Neuronal stem cell (in vitro differentiated cells): ENCODE measurements around the gene DCAF7.

ENCODE experiments used
- DNase-seq: peaks from one replicate; pipeline ENCODE4 v3.0.0-alpha.2; 2013; ENCODE audit warnings: low spot score
- H2AFZ ChIP-seq: one replicate; pipeline ENCODE4 v1.6.1; 2013; ENCODE audit warnings: mild to moderate bottlenecking, low read length, inconsistent platforms
- H2AK5ac ChIP-seq: 2 replicates; pipeline ENCODE4 v1.6.1; 2013; ENCODE audit warnings: low read depth, mild to moderate bottlenecking, inconsistent platforms, low read length, moderate library complexity, mixed read lengths
- H2BK120ac ChIP-seq: 2 replicates; pipeline ENCODE4 v1.6.1; 2013; ENCODE audit warnings: low read depth, mild to moderate bottlenecking, inconsistent platforms, low read length, moderate library complexity, mixed read lengths
- H2BK12ac ChIP-seq: one replicate; pipeline ENCODE4 v1.6.1; 2013; ENCODE audit warnings: low read length, inconsistent platforms
- H2BK15ac ChIP-seq: 2 replicates; pipeline ENCODE4 v1.6.1; 2013; ENCODE audit warnings: mild to moderate bottlenecking, low read length, inconsistent platforms, mixed read lengths
- H2BK5ac ChIP-seq: one replicate; pipeline ENCODE4 v1.6.1; 2013; ENCODE audit warnings: inconsistent platforms, mild to moderate bottlenecking, low read length, moderate library complexity
- H3K14ac ChIP-seq: one replicate; pipeline ENCODE4 v1.6.1; 2013; ENCODE audit warnings: low read length, inconsistent platforms
- H3K18ac ChIP-seq: 2 replicates; pipeline ENCODE4 v1.6.1; 2013; ENCODE audit warnings: low read length, inconsistent platforms
- H3K23ac ChIP-seq: 2 replicates; pipeline ENCODE4 v1.6.1; 2013; ENCODE audit warnings: low read depth, mild to moderate bottlenecking, mixed read lengths, low read length, inconsistent platforms; ENCODE audit not compliant: poor library complexity
- H3K27ac ChIP-seq: replicated peaks from 3 replicates; pipeline ENCODE4 v1.5.1; 2013; ENCODE audit warnings: low read length, inconsistent platforms
- H3K27me3 ChIP-seq, 3 experiments: 2 replicates each; pipeline ENCODE4 v1.6.1; 2013; ENCODE audit warnings: low read length in 3 of 3, mild to moderate bottlenecking in 2 of 3, inconsistent platforms in 1 of 3, low read depth in 1 of 3, mixed read lengths in 1 of 3, moderate library complexity in 1 of 3; ENCODE audit not compliant: control insufficient read depth in 3 of 3, insufficient read depth in 3 of 3
- H3K36me3 ChIP-seq, 2 donors: replicated peaks in 1 of 2; 2 replicates each; pipeline ENCODE4 v1.6.1; 2013; ENCODE audit warnings: low read length in 2 of 2; ENCODE audit not compliant: control insufficient read depth in 2 of 2, insufficient read depth in 2 of 2
- H3K4ac ChIP-seq: 2 replicates; pipeline ENCODE4 v1.6.1; 2013; ENCODE audit warnings: inconsistent platforms, mild to moderate bottlenecking, low read length, moderate library complexity
- H3K4me1 ChIP-seq, 2 donors: 1 replicate in 1 of 2; 2 replicates in 1 of 2; pipeline ENCODE4 v1.6.1; 2013; ENCODE audit warnings: low read length in 2 of 2, low read depth in 1 of 2; ENCODE audit not compliant: control insufficient read depth in 2 of 2, insufficient read depth in 1 of 2
- H3K4me2 ChIP-seq: one replicate; pipeline ENCODE4 v1.6.1; 2013; ENCODE audit warnings: mild to moderate bottlenecking, low read length, inconsistent platforms; ENCODE audit not compliant: insufficient read depth, poor library complexity, severe bottlenecking
- H3K4me3 ChIP-seq, 2 donors: 2 replicates each; pipeline ENCODE4 v1.5.1; 2013; ENCODE audit warnings: low read length in 2 of 2, mild to moderate bottlenecking in 2 of 2, inconsistent platforms in 1 of 2, moderate library complexity in 1 of 2
- H3K79me1 ChIP-seq: one replicate; pipeline ENCODE4 v1.6.1; 2013; ENCODE audit warnings: low read depth, mild to moderate bottlenecking, inconsistent platforms, low read length, moderate library complexity
- H3K9ac ChIP-seq: one replicate; pipeline ENCODE4 v1.6.1; 2013; ENCODE audit warnings: mild to moderate bottlenecking, low read depth, low read length, inconsistent platforms; ENCODE audit not compliant: poor library complexity
- H3K9me3 ChIP-seq, 2 donors: replicated peaks in 1 of 2; 2 replicates each; pipeline versions ENCODE3 to v1.6.1; 2013; ENCODE audit warnings: low read length in 2 of 2, mild to moderate bottlenecking in 2 of 2, inconsistent platforms in 1 of 2, low read depth in 1 of 2, mixed read lengths in 1 of 2, moderate library complexity in 1 of 2; ENCODE audit not compliant: control insufficient read depth in 2 of 2, insufficient read depth in 1 of 2
- H4K8ac ChIP-seq: one replicate; pipeline ENCODE4 v1.6.1; 2013; ENCODE audit warnings: low read depth, mild to moderate bottlenecking, inconsistent platforms, low read length, moderate library complexity
- H4K91ac ChIP-seq: one replicate; pipeline ENCODE4 v1.6.1; 2013; ENCODE audit warnings: low read length, low read depth, mild to moderate bottlenecking, inconsistent platforms; ENCODE audit not compliant: poor library complexity
- WGBS, 2 donors: extraction: QIAGEN DNeasy Blood & Tissue Kit; methylation state at CpG; one replicate each; pipeline ENCODE4 v1.1.7; 2013; ENCODE audit warnings: missing lambda C conversion rate in 2 of 2, mixed read lengths in 1 of 2; ENCODE audit not compliant: insufficient read length in 2 of 2, insufficient replicate concordance in 1 of 2; ENCODE audit errors: extremely low coverage in 2 of 2; 5-methylcytosine and 5-hydroxymethylcytosine counted together

The DCAF7 gene

GRCh38 chr17:63505341-63505740 is 44.9 kb upstream of the DCAF7 start:
- Histone ChIP-seq H3K27me3 (peaks cover 0 to 30% (median 0%) of the 10 kb centered on the region in 3 experiments), H3K14ac (no peak overlapping the region), H3K23ac (no peak overlapping the region), H2BK5ac (no peak overlapping the region), H2BK15ac (no peak overlapping the region), H4K91ac (no peak overlapping the region), H3K9me3 (peaks cover 0 to 3% of the 10 kb centered on the region in 2 donors), H3K4me2 (no peak overlapping the region), H4K8ac (no peak overlapping the region), H2BK120ac (no peak overlapping the region), H3K4me1 (peaks cover 0 to 8% of the 10 kb centered on the region in 2 donors), H3K18ac (no peak overlapping the region), H3K9ac (no peak overlapping the region), H3K4ac (no peak overlapping the region), H3K36me3 (no peaks in the 10 kb centered on the region), H2AFZ (no peak overlapping the region), H3K79me1 (no peaks in the 10 kb centered on the region), H3K4me3 (no peak overlapping the region), H2BK12ac (no peak overlapping the region), H3K27ac (no peak overlapping the region), H2AK5ac (no peak overlapping the region)
- no peak for DNase-seq
- no CpG with 5 or more reads among the region's 9 CpGs for WGBS, 2 donors

DNA sequence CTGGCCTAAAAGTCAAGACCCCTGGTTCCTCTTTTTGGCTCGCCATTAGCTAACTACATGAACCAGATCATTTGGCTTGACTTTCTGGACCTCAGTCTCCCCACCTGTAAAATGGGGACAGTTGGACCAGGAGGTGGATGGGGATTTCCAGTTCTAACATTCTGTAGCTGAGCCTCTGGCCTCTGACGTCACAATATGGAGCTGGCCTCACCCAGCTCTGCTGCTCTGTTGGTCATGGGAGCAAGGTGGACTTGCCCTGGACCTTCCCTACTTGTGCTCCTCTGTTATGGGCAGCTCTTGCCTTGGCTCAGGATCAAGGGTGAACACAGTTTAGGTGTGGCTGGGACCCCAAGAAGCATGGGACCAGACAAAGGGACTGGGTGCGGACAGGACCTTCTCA is 43.6 kb upstream of the DCAF7 start:
- Histone ChIP-seq H3K4ac (no peak overlapping the region), H3K36me3 (no peaks in the 10 kb centered on the region), H3K27me3 (peaks cover 0 to 30% (median 0%) of the 10 kb centered on the region in 3 experiments), H2AFZ (no peak overlapping the region), H3K4me2 (no peak overlapping the region), H3K18ac (no peak overlapping the region), H3K14ac (no peak overlapping the region), H2BK12ac (no peak overlapping the region), H3K4me3 (no peak overlapping the region), H3K23ac (no peak overlapping the region), H2BK15ac (no peak overlapping the region), H3K4me1 (peaks cover 0 to 8% of the 10 kb centered on the region in 2 donors), H3K9ac (no peak overlapping the region), H4K8ac (no peak overlapping the region), H2BK120ac (no peak overlapping the region), H3K27ac (no peak overlapping the region), H3K9me3 (peaks cover 0 to 3% of the 10 kb centered on the region in 2 donors), H2AK5ac (no peak overlapping the region), H3K79me1 (no peaks in the 10 kb centered on the region), H2BK5ac (no peak overlapping the region), H4K91ac (no peak overlapping the region)
- whole genome bisulfite sequencing, 2 donors: no CpG with 5 or more reads among the region's 3 CpGs
- no peak for DNase-seq

- Histone ChIP-seq H3K23ac (no peak overlapping the region), H3K4me3 (no peak overlapping the region), H3K27me3 (peaks cover 0 to 37% (median 2%) of the 10 kb centered on the region in 3 experiments), H2BK5ac (no peak overlapping the region), H3K18ac (no peak overlapping the region), H2BK12ac (no peak overlapping the region), H3K4ac (no peak overlapping the region), H3K9me3 (no peaks in the 10 kb centered on the region), H4K8ac (no peak overlapping the region), H4K91ac (peak overlapping the region; percentile 22), H3K4me2 (no peak overlapping the region), H3K4me1 (no peaks in the 10 kb centered on the region), H3K14ac (no peak overlapping the region), H3K9ac (no peak overlapping the region), H3K27ac (no peak overlapping the region), H2AK5ac (no peak overlapping the region), H3K79me1 (no peaks in the 10 kb centered on the region), H3K36me3 (no peaks in the 10 kb centered on the region), H2BK15ac (no peak overlapping the region), H2AFZ (no peak overlapping the region), H2BK120ac (no peak overlapping the region)
- WGBS, 2 donors: no CpG with 5 or more reads among the region's 8 CpGs
- no peak for DNase-seq
Measured at GRCh38 chr17:63511331-63511730, 38.9 kb upstream of the DCAF7 start.

GRCh38 chr17:63512388-63512787 is 37.9 kb upstream of the DCAF7 start:
- Histone ChIP-seq H3K14ac (no peak overlapping the region), H2BK15ac (no peak overlapping the region), H3K79me1 (no peaks in the 10 kb centered on the region), H2AFZ (no peak overlapping the region), H3K9me3 (no peaks in the 10 kb centered on the region), H3K4me2 (no peak overlapping the region), H4K8ac (no peak overlapping the region), H2BK12ac (no peak overlapping the region), H3K27ac (no peak overlapping the region), H3K4me3 (no peak overlapping the region), H3K9ac (no peak overlapping the region), H3K23ac (no peak overlapping the region), H3K18ac (no peak overlapping the region), H4K91ac (no peak overlapping the region), H3K27me3 (peaks cover 0 to 38% (median 2%) of the 10 kb centered on the region in 3 experiments), H3K36me3 (no peaks in the 10 kb centered on the region), H3K4me1 (no peaks in the 10 kb centered on the region), H2BK120ac (no peak overlapping the region), H3K4ac (no peak overlapping the region), H2AK5ac (no peak overlapping the region), H2BK5ac (no peak overlapping the region)
- WGBS, 2 donors: no CpG with 5 or more reads among the region's 3 CpGs
- DNase-seq: no peak
